SK-N-MC (cell line): Measurements from ENCODE around the gene ZNF219.
"Not testable (repeated sequence)": the region's sequence is repeated elsewhere in the genome, so short reads cannot be mapped to it uniquely, and the experiment has no call there.

Experiments
- DNase-seq: peaks from one replicate; pipeline ENCODE4 v3.0.0-alpha.2; 2011; ENCODE audit warnings: low read depth, low spot score
- H3K27ac ChIP-seq: fragments of 200-600 bp; sonication (generic); 2 replicates; pipeline ENCODE4 v1.5.1; 2016; ENCODE audit warnings: mixed run types
- H3K36me3 ChIP-seq: fragments of 200-600 bp; sonication (generic); 2 replicates; pipeline ENCODE4 v1.6.1; 2017; ENCODE audit warnings: antibody characterized with exemption, low read length, mixed read lengths; ENCODE audit not compliant: insufficient read depth
- H3K4me3 ChIP-seq: fragments of 200-600 bp; sonication (generic); 2 replicates; pipeline ENCODE4 v1.5.1; 2016
- H3K9ac ChIP-seq: fragments of 200-600 bp; sonication (generic); 2 replicates; pipeline ENCODE4 v1.8.0; 2017; ENCODE audit warnings: mixed run types, mixed read lengths; ENCODE audit not compliant: insufficient read length
- H3K9me3 ChIP-seq: fragments of 200-600 bp; sonication (generic); 2 replicates; pipeline ENCODE4 v1.6.1; 2017; ENCODE audit warnings: low read depth, mild to moderate bottlenecking, antibody characterized with exemption, low read length, moderate library complexity, mixed read lengths
- EZH2 ChIP-seq: fragments of 200-600 bp; sonication (generic); IDR thresholded peaks from one replicate; pipeline ENCODE4 v1.6.1; 2017; ENCODE audit warnings: antibody characterized with exemption
- FOXP2 ChIP-seq: optimal IDR thresholded peaks from 2 replicates; pipeline ENCODE3; 2011; ENCODE audit warnings: mild to moderate bottlenecking, moderate library complexity; ENCODE audit not compliant: insufficient read depth; ENCODE audit errors: extremely low read length, control extremely low read depth
- POLR2AphosphoS5 ChIP-seq: IDR thresholded peaks from 2 replicates; pipeline ENCODE4 v1.6.1; 2012; ENCODE audit warnings: mild to moderate bottlenecking, low read depth, low read length, borderline replicate concordance

Gene ZNF219

DNA sequence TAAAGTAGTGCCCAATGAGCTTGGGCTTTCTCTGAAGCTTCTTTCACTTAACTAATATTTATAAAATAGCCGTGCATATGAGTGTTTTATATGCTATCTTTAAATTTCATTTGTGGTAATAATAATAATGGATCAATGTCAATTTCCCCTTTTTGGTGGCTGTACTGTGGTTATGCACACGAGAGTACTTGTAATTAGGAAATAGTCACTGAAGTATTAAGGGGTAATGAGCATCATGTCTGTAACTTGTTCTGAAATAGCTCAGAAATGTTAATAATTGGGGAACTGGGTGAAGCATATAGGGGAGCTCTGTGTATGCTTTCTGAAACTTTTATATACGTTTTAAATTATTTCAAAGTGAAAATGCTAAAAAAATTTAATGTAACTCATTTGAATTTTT lies 47.9 kb downstream of the ZNF219 start:
- no peak overlapping the region for H3K27ac ChIP-seq
- H3K36me3 ChIP-seq, result no peaks in the 10 kb centered on the region
- TF ChIP-seq FOXP2 (no peak), POLR2AphosphoS5 (no peak), EZH2 (no peak)
- H3K9ac ChIP-seq, result no peak overlapping the region
- no peak overlapping the region for H3K4me3 ChIP-seq
- DNase-seq, result no peak
- H3K9me3 ChIP-seq, result no peaks in the 10 kb centered on the region

DNA sequence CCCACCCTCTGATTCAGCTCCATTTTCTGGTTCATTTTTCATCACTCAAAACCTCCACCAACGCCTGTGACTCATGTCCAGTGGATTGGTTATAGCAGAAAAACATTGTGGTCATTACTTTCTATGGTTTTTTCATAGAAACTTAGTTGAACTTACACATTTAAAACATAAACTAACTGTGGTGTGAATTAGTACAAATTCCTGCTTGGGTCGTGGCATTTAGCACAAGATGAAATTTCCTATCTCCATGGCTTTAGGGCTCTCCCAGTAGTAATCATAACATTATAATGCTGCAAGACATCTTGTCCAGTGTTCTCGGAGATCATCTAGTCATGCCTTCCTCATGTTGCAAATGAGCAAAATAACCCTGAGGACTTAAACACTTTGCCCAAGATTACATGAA lies 49.2 kb downstream of the ZNF219 start:
- no peak for DNase-seq
- Histone ChIP-seq H3K9ac (no peak overlapping the region), H3K4me3 (no peak overlapping the region), H3K9me3 (no peaks in the 10 kb centered on the region), H3K36me3 (no peaks in the 10 kb centered on the region), H3K27ac (no peak overlapping the region)
- no peak for TF ChIP-seq FOXP2

DNA sequence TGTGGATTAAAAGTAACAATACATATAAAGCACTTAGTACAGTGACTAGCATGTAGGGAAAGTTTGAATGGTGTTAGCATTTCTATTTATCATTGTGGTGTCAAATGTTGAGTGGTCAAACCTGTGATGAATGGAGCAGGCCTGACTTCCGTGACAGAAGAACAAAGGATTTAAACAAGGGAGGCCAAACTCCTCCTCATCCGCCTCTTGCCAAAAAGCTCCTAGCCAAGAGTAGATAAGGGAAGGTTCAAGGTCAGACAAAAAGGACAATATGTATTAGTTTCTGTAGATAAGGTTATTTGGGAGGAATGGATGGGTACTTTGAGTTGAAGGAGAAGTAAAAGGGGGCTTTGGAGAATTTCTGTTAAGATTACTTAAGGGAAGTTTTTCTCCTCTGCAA lies 49.8 kb downstream of the ZNF219 start:
- DNase-seq, result no peak
- Histone ChIP-seq H3K36me3 (no peaks in the 10 kb centered on the region), H3K27ac (no peak overlapping the region), H3K9me3 (no peaks in the 10 kb centered on the region), H3K9ac (no peak overlapping the region), H3K4me3 (no peak overlapping the region)
- TF ChIP-seq POLR2AphosphoS5 (no peak), EZH2 (no peak), FOXP2 (no peak)

DNA sequence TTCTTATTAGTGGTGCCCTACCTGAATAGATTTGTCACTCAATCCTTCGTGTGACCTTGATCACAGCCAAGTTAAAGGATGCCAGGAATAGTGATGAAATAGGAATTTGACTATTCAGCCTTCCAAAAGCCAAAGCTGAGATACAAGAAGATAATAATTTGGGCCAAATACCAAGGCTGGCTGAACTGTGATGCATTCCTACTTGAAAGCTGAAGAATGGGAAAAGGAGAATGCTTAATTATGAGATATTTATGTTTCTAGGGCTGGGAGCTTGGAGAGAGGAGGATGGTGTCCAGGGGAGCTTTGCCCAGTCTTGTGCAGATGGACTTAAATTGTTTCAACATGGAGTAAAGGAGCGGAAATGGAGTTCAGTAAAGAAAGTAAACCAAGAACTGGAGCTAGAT lies 51.1 kb downstream of the ZNF219 start:
- TF ChIP-seq FOXP2, result no peak
- H3K9ac ChIP-seq, result no peak overlapping the region
- no peaks in the 10 kb centered on the region for H3K9me3 ChIP-seq
- H3K36me3 ChIP-seq, result no peaks in the 10 kb centered on the region
- no peak overlapping the region for H3K4me3 ChIP-seq
- H3K27ac ChIP-seq, result no peak overlapping the region
- DNase-seq, result no peak

DNA sequence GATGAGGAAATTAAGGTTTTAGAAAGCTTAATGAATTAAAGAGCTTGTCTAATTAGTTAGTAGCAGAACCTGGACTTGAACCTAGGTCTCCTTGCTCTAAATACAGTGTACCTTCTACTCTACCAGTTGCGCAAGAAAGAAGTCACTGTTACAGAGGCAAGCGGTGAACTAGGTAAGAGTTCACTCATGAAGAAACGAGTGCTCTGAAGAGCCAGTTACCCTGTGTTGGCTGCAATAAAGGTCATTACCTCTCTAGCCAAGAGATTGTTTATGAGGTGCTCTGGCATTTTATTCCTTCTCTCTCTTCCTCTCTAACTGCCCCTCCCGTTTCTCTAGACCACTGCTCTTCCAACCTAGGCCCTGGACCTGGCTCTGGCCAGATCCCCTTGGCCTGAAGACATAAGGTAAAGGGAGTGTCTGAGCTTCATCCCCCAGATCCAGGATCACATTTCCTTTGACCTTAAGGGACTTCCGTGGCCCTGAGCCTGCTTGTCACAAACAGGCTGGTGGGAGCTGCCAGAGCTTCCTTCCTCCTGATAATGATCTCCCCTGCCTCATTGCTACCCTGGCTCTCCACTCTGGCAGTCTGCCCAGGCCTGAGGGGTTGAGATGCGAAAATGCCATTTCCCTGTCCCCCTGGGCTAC lies 54.4 kb downstream of the ZNF219 start:
- Histone ChIP-seq H3K4me3 (no peak overlapping the region), H3K36me3 (no peaks in the 10 kb centered on the region), H3K27ac (no peak overlapping the region), H3K9me3 (no peaks in the 10 kb centered on the region), H3K9ac (no peak overlapping the region)
- no peak for DNase-seq
- TF ChIP-seq FOXP2, result no peak
- TF ChIP-seq EZH2, result no peak
- TF ChIP-seq POLR2AphosphoS5, result no peak

DNA sequence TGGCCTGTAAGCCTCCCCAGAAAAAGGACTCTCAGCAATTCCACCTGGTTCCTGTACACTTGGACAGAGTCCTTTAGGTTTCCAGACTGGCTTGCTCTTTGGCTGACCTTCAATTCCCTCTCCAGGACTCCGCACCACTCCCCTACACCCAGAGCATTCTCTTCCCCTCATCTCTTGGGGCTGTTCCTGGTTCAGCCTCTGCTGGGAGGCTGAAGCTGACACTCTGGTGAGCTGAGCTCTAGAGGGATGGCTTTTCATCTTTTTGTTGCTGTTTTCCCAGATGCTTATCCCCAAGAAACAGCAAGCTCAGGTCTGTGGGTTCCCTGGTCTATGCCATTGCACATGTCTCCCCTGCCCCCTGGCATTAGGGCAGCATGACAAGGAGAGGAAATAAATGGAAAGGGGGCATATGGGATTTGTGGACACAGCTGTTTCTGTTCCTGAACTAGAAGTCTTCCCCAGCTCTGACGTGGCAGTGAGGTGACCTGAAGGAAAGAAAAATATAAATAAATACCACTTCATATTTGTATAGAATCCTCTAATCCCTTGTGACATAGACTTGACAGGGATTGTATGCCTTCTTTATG lies 55.0 kb downstream of the ZNF219 start:
- TF ChIP-seq EZH2 (no peak), POLR2AphosphoS5 (no peak), FOXP2 (no peak)
- H3K9ac ChIP-seq, result no peak overlapping the region
- no peaks in the 10 kb centered on the region for H3K36me3 ChIP-seq
- no peak for DNase-seq
- H3K9me3 ChIP-seq, result no peaks in the 10 kb centered on the region
- H3K27ac ChIP-seq, result no peak overlapping the region
- H3K4me3 ChIP-seq, result no peak overlapping the region

DNA sequence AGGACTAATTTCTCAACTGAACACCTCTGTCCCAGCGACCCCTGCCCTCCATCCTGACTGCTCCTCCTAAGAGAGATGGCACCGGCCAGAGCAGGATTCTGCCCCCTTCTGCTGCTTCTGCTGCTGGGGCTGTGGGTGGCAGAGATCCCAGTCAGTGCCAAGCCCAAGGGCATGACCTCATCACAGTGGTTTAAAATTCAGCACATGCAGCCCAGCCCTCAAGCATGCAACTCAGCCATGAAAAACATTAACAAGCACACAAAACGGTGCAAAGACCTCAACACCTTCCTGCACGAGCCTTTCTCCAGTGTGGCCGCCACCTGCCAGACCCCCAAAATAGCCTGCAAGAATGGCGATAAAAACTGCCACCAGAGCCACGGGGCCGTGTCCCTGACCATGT lies 55.5 kb downstream of the ZNF219 start:
- Histone ChIP-seq H3K27ac (no peak overlapping the region), H3K9me3 (no peaks in the 10 kb centered on the region), H3K36me3 (no peaks in the 10 kb centered on the region), H3K9ac (no peak overlapping the region), H3K4me3 (no peak overlapping the region)
- TF ChIP-seq FOXP2, result no peak
- TF ChIP-seq POLR2AphosphoS5, result no peak
- no peak for TF ChIP-seq EZH2
- DNase-seq, result no peak

DNA sequence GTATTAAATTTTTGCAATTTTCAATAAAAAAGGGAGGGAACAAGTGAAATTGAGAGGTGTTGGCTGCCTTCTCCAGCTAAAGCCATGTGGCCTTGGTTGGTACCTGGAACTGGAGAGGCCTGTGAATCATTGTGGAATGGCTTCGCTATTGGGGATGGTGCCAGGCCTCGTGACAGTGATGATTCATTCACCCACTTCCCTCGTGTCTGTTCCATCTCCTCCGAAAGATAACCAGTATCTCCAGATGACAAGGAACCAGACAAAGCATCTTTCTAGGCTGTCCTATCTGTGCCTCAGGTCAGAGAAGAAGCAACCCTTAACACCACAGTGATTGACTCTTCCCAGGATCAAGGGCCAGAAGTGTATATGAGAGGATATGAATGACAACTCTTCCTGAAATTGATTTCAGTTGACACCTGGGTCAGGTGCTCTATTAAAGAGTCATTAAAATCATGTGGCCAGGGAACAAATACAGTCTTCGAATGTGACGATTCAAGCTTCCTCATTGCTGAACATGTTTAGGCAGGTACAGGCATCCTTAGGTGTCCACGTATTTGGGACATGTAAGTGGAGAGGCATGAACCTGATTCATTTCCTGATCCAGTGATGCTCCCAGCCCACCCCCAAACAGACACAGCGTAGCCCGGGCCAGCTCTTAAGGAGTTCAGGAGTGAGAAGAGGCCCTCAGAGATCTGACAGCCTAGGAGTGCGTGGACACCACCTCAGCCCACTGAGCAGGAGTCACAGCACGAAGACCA lies 56.6 kb downstream of the ZNF219 start, which contains the start of gene RNASE7:
Gene RNASE7, plus strand, starts transcription at position 687 of the 758 bp plus-strand sequence. CDS start 631 bp downstream, outside the sequence.
- no peak within 1 kb of the TSS for H3K9ac ChIP-seq
- H3K4me3 ChIP-seq, result no peak within 1 kb of the TSS
- H3K27ac ChIP-seq, result no peak within 1 kb of the TSS
- no peak for DNase-seq
- no peaks in the 10 kb centered on the region for H3K36me3 ChIP-seq
- no peaks in the 10 kb centered on the region for H3K9me3 ChIP-seq
- TF ChIP-seq FOXP2 (no peak), POLR2AphosphoS5 (no peak), EZH2 (no peak)

DNA sequence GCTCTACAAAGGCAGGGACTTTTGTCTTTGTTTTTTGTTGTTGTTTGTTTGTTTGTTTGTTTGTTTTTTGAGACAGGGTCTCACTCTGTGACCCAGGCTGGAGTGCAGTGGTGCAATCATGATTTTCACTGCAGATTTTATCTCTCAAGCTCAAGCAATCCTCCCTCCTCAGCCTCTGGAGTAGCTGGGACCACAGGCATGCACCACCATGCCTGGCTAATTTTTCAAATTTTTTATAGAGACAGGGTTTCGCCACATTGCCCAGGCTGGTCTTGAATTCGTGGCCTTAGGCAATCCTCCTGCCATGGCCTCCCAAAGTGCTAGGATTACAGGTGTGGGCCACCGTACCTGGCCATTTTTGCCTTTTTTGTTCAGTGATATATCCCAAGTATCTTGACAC lies 57.5 kb downstream of the ZNF219 start:
- not testable (repeated sequence) for DNase-seq, H3K9ac ChIP-seq, H3K27ac ChIP-seq, H3K9me3 ChIP-seq, H3K36me3 ChIP-seq, H3K4me3 ChIP-seq
